CD4-positive, alpha-beta T cell treated with Interleukin-2 at 100 ng/mL for 4 hours (primary cell): Measurements from ENCODE around the gene DYNLL2.
"Not testable (repeated sequence)": the region's sequence is repeated elsewhere in the genome, so short reads cannot be mapped to it uniquely, and the experiment has no call there.

ENCODE experiments used
- DNase-seq: peaks from one replicate; pipeline ENCODE4 v3.0.0-alpha.2; 2020; ENCODE audit warnings: low spot score

DYNLL2 gene

DNA sequence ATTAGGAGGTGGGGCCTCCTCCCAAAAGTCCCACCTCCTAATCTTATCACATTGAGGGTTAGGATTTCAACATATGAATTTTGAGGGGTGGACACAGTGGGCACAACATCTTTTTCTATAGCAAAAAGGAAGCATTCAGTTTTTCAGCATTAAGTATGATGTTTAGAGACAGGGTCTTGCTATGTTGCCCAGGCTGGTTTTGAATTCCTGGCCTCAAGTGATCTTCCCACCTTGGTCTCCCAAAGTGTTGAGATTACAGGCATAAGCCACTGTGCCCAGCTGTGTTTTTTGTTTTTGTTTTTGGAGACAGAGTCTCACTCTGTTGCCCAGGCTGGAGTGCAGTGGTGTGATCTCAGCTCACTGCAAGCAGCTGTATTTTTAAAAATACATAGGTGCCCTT, 18.7 kb downstream of the DYNLL2 start:
- not testable (repeated sequence) for DNase-seq

DNA sequence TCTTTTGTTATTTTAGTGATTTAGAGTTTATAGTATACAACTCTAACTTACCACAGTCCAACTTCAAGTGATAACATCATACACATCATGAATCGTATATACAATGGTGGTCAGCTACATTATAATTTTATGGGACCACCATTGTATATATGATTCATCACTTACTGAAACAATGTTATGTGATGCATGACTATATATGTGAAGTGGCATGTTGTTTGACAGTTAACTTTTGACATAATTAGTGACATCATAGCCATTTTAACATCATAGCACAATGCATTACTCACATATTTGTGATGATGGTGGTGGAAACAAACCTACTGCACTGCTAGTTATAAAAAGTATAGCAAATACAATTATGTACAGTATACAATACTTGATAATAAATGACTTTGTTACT, 21.9 kb downstream of the DYNLL2 start:
- no peak for DNase-seq

DNA sequence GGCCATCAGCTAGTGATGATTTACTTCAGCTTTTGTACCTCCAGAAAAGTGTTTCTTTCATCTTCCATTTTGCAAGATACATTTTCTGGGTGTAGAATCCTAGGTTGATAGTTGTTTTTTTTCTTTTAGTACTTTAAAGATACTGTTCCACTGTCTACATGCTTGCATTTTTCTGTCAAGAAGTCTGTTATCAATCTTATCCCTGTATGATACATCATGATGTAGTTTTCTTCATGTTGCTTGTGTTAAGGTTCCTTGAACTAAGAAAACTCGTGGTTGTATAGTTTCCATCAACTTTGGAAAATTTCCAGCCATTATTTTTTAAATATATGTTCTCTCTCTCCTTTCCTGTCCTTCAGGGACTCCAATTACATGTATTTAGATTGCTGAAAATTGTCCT, 24.1 kb downstream of the DYNLL2 start:
- DNase-seq, result no peak

DNA sequence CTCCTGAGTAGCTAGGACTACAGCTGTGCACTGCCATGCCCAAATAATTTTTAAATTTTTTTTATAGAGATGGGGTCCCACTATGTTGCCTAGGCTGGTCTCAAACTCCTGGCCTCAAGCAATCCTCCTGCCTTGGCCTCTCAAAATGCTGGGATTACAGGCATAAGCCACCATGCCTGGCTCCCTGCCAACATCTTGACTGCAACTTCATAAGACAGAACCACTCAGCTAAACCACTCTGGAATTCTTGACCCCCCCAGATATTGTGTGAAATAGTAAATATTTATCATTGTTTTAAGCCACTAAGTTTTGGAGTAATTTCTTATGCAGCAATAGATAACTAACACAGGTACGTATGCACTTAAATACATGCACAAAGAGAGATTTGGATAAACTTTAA, 26.0 kb downstream of the DYNLL2 start:
- no peak for DNase-seq

DNA sequence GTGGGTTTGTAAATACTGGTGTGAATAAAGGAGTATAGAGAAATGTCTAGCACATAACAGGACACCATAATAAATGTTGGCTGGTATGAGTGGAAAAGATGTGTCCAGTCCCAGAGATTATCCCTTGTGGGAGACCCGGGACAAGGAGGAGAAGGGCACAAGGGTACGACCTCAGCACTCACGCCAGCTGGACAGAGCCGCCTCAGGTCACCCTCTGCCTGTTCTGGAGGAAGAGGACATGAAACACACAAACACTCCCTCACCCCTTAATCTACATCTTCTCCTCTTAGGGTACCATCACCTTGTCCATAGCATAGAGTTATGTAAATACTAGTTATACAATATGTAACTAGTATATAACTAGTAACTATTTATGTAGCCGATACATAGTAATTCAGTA, 26.8 kb downstream of the DYNLL2 start:
- DNase-seq, result no peak

- no peak for DNase-seq
These were observed 28.5 kb downstream of the DYNLL2 start for GRCh38 chr17:58111676-58112075.

DNA sequence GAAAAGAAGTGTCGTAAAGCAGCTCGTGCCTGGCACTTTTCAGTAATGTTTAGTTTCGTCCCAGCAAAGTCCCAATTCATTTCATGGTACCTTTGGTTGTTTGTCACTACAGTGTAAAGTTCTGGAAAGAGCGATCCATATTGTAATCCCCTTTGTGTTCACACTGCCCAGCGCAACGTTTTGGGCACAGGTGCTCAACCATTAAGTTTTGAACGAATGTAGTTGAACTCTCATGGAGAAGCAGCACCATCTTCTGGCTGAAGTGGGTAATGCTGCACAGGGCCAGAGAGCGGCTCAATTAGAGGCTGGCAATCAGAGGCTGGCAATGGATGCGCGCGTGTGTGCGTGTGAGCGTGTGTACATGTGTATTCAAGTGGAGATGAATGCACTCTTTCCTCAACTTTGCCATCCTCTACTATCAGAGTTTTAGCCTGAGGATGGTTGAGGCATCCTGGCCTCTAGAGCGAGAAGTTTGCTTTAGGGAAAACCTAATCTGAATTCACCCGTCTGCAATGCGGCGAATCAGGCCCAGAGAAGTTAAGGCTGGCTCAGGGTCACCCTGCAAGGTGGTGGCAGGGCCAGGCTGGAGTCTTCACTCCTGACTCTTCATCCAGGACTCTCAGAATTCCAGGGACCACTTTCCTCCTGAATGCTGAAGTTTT, 29.9 kb downstream of the DYNLL2 start:
- DNase-seq, result peak; percentile 88

DNA sequence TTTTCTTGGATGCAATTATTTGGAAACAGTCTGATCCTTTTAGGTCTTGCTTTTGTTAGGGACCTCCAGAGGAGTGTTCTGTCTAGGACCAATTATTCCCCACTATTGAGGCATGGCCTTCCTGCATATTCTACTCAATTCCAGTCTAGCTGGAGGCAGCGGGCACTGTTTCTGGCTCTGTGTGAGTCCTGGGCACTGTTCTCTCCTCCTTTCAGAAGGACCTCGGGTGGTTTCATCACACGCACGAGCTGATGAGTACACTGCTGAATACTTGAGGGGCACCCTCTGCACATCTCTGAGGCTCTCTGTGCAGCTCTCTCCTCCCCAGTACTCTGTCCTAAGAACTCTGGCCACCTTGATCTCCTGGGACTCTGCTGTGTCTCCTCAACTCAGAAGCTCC, 30.7 kb downstream of the DYNLL2 start:
- DNase-seq, result no peak

DNA sequence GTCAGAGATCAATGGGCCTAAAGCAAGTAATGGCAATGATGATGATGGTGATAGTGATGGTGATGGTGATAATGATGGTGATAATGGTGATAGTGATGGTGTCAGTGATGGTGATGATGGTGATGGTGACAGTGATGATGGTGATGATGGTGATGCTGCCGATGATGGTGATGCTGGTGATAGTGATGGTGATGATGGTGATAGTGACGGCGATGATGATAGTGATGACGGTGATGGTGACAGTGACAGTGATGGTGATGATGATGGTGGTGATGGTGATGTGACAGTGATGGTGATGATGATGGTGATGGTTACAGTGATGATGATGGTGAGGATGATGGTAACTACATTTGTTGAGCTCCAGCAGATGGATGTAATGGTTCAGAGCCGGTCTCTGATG, 34.2 kb downstream of the DYNLL2 start:
- DNase-seq, result no peak

GRCh38 chr17:58119491-58119890, 36.3 kb downstream of the DYNLL2 start:
- no peak for DNase-seq

DNA sequence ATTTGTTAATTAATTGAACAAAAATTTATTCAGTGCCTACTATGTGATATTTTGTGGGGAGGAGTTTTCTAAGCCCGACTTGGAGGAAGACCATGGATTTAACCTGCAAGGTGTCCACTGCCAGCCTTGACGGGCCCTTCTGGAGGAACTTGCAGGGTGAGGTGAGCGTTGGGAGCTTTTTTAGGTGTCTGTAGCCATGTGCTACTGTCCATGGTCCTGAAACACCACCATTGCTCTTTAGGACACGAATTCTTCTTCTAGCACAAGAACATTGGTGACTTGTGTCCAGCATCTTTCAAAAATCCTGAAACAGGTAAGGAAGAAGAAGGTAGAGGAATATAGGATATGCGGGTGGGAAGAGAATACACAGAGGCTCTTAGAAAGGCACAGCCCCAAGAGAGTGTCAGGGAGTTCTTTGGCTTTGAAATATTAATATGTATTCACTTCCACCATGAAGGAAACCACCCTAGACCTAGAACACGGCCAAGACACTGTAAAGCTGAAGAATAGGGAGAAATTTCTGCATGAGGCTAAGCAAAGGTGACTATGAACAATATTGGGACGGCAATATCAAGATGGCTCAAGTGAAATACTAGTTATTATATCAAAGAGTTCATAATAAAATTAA, 37.1 kb downstream of the DYNLL2 start:
- peak; percentile 60 for DNase-seq

DNA sequence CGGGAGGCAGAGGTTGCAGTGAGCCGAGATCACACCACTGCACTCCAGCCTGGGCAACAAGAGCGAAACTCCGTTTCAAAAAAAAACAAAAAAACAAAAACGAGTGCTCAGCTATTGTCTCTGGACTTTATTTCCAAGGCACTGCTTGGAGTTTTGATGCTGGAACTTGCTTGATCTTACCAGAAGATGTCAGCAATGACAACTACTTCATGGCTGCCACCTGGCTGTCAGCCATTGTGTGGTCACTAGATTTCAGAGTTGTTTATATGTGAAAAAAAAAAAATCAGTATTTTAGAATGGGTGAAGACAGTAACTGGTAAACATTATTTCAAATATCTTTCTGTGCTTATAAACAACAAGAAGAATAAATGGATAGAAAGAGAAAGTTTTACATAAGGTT, 38.7 kb downstream of the DYNLL2 start:
- peak; percentile 69 for DNase-seq

- DNase-seq, result no peak
These were observed 44.6 kb downstream of the DYNLL2 start for GRCh38 chr17:58127846-58128245.

GRCh38 chr17:58132697-58133096, 49.5 kb downstream of the DYNLL2 start:
- not testable (repeated sequence) for DNase-seq

- DNase-seq, result no peak
These were observed 53.6 kb downstream of the DYNLL2 start for GRCh38 chr17:58136669-58137279.

- no peak for DNase-seq
These were observed 58.3 kb downstream of the DYNLL2 start for GRCh38 chr17:58141505-58141904.

DNA sequence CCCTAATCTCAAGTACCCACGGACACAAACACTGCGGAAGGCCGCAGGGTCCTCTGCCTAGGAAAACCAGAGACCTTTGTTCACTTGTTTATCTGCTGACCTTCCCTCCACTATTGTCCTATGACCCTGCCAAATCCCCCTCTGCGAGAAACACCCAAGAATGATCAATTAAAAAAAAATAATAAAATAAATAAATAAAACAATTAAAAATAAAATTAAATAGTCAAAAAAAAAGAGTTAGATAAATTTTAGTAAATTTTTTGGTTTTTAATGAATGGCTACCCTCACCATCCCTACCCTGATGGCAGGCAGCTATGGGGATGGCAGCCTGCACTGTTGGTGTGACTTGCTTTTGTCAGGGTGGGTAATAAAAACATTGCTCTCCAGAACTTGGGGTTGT, 60.1 kb downstream of the DYNLL2 start:
- DNase-seq, result not testable (repeated sequence)

- no peak for DNase-seq
These were observed 61.6 kb downstream of the DYNLL2 start for GRCh38 chr17:58144801-58145200.
